ENCODE measurements around the gene ACAT1.

DNA sequence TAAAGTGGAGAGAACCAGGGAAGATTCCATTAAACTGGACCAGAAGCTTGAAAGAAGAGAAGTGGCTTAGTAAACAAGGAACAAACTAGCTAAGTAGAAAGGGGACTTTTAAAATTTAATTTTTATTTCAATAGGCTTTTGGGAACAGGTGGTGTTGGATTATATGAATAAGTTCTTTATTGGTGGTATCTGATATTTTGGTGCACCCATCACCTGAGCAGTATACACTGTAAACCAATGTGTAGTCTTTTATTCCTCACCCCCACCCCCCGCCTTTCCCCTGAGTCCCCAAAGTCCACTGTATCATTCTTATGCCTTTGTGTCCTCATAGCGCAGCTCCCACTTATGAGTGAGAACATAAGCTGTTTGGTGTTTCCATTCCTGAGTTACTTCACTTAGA is 7.4 kb downstream of the ACAT1 start:
- TF ChIP-seq POLR2A (IDR thresholded peaks at IDR 0.05): no peak
- TF ChIP-seq, protein P1, sequence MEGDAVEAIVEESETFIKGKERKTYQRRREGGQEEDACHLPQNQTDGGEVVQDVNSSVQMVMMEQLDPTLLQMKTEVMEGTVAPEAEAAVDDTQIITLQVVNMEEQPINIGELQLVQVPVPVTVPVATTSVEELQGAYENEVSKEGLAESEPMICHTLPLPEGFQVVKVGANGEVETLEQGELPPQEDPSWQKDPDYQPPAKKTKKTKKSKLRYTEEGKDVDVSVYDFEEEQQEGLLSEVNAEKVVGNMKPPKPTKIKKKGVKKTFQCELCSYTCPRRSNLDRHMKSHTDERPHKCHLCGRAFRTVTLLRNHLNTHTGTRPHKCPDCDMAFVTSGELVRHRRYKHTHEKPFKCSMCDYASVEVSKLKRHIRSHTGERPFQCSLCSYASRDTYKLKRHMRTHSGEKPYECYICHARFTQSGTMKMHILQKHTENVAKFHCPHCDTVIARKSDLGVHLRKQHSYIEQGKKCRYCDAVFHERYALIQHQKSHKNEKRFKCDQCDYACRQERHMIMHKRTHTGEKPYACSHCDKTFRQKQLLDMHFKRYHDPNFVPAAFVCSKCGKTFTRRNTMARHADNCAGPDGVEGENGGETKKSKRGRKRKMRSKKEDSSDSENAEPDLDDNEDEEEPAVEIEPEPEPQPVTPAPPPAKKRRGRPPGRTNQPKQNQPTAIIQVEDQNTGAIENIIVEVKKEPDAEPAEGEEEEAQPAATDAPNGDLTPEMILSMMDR (IDR thresholded peaks at IDR 0.05): no peak
